ENCODE results near the gene WDR83.
A peak's percentile ranks its signal among the peaks of the same experiment; 100 is the strongest.
"Not testable (repeated sequence)": the region's sequence is repeated elsewhere in the genome, so short reads cannot be mapped to it uniquely, and the experiment has no call there.

The WDR83 gene

GRCh38 chr19:12629215-12629614 lies 37.4 kb upstream of the WDR83 start:
- TF ChIP-seq CTCF (conservative IDR thresholded peaks at IDR 0.05) = no peak

GRCh38 chr19:12636631-12637030 lies 30.0 kb upstream of the WDR83 start:
- no peak overlapping the region for H3K27ac ChIP-seq
- TF ChIP-seq CTCF (conservative IDR thresholded peaks at IDR 0.05) = no peak

More at GRCh38 chr19:12629215-12629614, 37.4 kb upstream of the WDR83 start:
- H3K27ac ChIP-seq = no peak overlapping the region

- no peak overlapping the region for H3K27ac ChIP-seq
- no peak for TF ChIP-seq CTCF (conservative IDR thresholded peaks at IDR 0.05)
Observed at GRCh38 chr19:12638611-12639182, 27.9 kb upstream of the WDR83 start.

- no peak overlapping the region for H3K27ac ChIP-seq
- TF ChIP-seq CTCF (conservative IDR thresholded peaks at IDR 0.05) = peak; percentile 86
Observed at GRCh38 chr19:12639901-12640613, 26.6 kb upstream of the WDR83 start.

GRCh38 chr19:12641456-12641855 lies 25.2 kb upstream of the WDR83 start:
- H3K27ac ChIP-seq = no peak overlapping the region
- TF ChIP-seq CTCF (conservative IDR thresholded peaks at IDR 0.05) = no peak

- H3K27ac ChIP-seq = no peak overlapping the region
- TF ChIP-seq CTCF (conservative IDR thresholded peaks at IDR 0.05) = no peak
Observed at GRCh38 chr19:12642506-12642905, 24.1 kb upstream of the WDR83 start.

GRCh38 chr19:12643716-12644115 lies 22.9 kb upstream of the WDR83 start:
- not testable (repeated sequence) for H3K27ac ChIP-seq

GRCh38 chr19:12646551-12646950 lies 20.1 kb upstream of the WDR83 start:
- TF ChIP-seq CTCF (conservative IDR thresholded peaks at IDR 0.05) = no peak
- no peak overlapping the region for H3K27ac ChIP-seq
